HCT116 (cell line): ENCODE data around the gene MYH11. TPM values are rescaled to one million over a fixed set of nuclear protein-coding genes. Genes with fewer than 3 reads are reported as not detected.

Source experiments
- ATAC-seq: fragments of 200-7000 bp; cut with Tn5 transposase; 2 replicates; pipeline ENCODE4 v1.9.1; 2020; ENCODE audit warnings: mild to moderate bottlenecking, moderate library complexity
- BruUV-seq: library from RNA; stranded (reverse); fragments of 400-500 nt; replicated peaks from 2 replicates; lab custom pipeline; 2021; lab: Mats Ljungman, UMichigan
- CTCF ChIA-PET: fragments of 300-600 bp; sonication (Branson Sonifier 250); formaldehyde crosslinking; loops from one replicate; lab custom pipeline; 2021; ENCODE audit warnings: antibody characterized with exemption; lab: Charles Lee
- POLR2A ChIA-PET: fragments of 300-600, 350-600 bp; sonication (Branson Sonifier 250); formaldehyde crosslinking; loops from one replicate; lab custom pipeline; 2021; ENCODE audit warnings: antibody characterized with exemption; lab: Charles Lee
- RAD21 ChIA-PET, 2 experiments: fragments of 300-600 bp; sonication (Branson Sonifier 250); formaldehyde crosslinking; loops; one replicate each; lab custom pipeline; 2023; ENCODE audit warnings: low total read pairs in 2 of 2; ENCODE audit not compliant: uncharacterized antibody in 2 of 2, unreplicated experiment in 2 of 2, low non-redundant PET in 1 of 2; lab: Charles Lee
- DNase-seq: peaks from one replicate; pipeline ENCODE4 v3.0.0-alpha.2; 2010; ENCODE audit warnings: low read depth, low spot score
- H2AFZ ChIP-seq: fragments of 200-600 bp; shearing (Covaris generic), sonication (generic); 2 replicates; pipeline ENCODE4 v1.6.1; 2017; ENCODE audit warnings: low read depth, mixed run types, mixed read lengths, antibody characterized with exemption, low read length; ENCODE audit not compliant: poor library complexity, severe bottlenecking
- H3K27ac ChIP-seq: 2 replicates; pipeline ENCODE4 v1.5.1; 2012; ENCODE audit warnings: low read depth, low read length
- H3K27me3 ChIP-seq: fragments of 200-600 bp; sonication (generic); 2 replicates; pipeline ENCODE4 v1.6.1; 2016; ENCODE audit warnings: mixed run types, low read length, mixed read lengths; ENCODE audit not compliant: insufficient read depth
- H3K36me3 ChIP-seq, 2 experiments: fragments of 200-500 bp in 1 of 2; fragments of 200-600 bp in 1 of 2; sonication (Bioruptor generic) in 1 of 2; sonication (generic) in 1 of 2; 2 replicates each; pipeline versions ENCODE4 v1.5.1 to v1.6.1; 2014 to 2016; ENCODE audit warnings: low read length in 2 of 2, inconsistent platforms in 1 of 2, mixed read lengths in 1 of 2, mixed run types in 1 of 2; ENCODE audit not compliant: insufficient read depth in 2 of 2, control insufficient read depth in 1 of 2
- H3K4me1 ChIP-seq, 2 experiments: fragments of 200-600 bp in 1 of 2; sonication (generic) in 1 of 2; 2 replicates each; pipeline versions ENCODE4 v1.5.1 to v1.6.1; 2012 to 2017; ENCODE audit warnings: low read length in 2 of 2, inconsistent platforms in 1 of 2, mild to moderate bottlenecking in 1 of 2, mixed read lengths in 1 of 2, mixed run types in 1 of 2, moderate library complexity in 1 of 2; ENCODE audit not compliant: insufficient read depth in 2 of 2, control insufficient read depth in 1 of 2
- H3K4me2 ChIP-seq: fragments of 200-600 bp; sonication (generic); 2 replicates; pipeline ENCODE4 v1.6.1; 2017; ENCODE audit warnings: mixed run types, low read length, mixed read lengths
- H3K4me3 ChIP-seq, 2 experiments: fragments of 200-600 bp in 1 of 2; sonication (generic) in 1 of 2; replicated peaks in 1 of 2; 2 replicates each; pipeline ENCODE4 v1.5.1; 2011 to 2016; ENCODE audit warnings: low read length in 2 of 2, control low read depth in 1 of 2, low read depth in 1 of 2, mild to moderate bottlenecking in 1 of 2, mixed read lengths in 1 of 2, mixed run types in 1 of 2
- H3K79me2 ChIP-seq: fragments of 200-600 bp; sonication (generic); 2 replicates; pipeline ENCODE4 v1.6.1; 2017; ENCODE audit warnings: mild to moderate bottlenecking, mixed run types, low read length, moderate library complexity, mixed read lengths; ENCODE audit not compliant: insufficient read depth
- H3K9ac ChIP-seq: fragments of 200-600 bp; sonication (generic); 2 replicates; pipeline ENCODE4 v1.6.1; 2016; ENCODE audit warnings: low read length, mixed read lengths
- H3K9me2 ChIP-seq: fragments of 200-600 bp; sonication (generic), shearing (Covaris generic); 2 replicates; pipeline ENCODE4 v1.6.1; 2017; ENCODE audit warnings: mixed run types, mild to moderate bottlenecking, moderate library complexity; ENCODE audit not compliant: insufficient read depth
- H3K9me3 ChIP-seq, 2 experiments: fragments of 200-500 bp in 1 of 2; fragments of 200-600 bp in 1 of 2; sonication (Bioruptor generic) in 1 of 2; sonication (generic) in 1 of 2; 2 replicates each; pipeline ENCODE4 v1.6.1; 2014 to 2017; ENCODE audit warnings: low read length in 2 of 2, mixed read lengths in 2 of 2, inconsistent platforms in 1 of 2, low read depth in 1 of 2, mild to moderate bottlenecking in 1 of 2, mixed run types in 1 of 2, moderate library complexity in 1 of 2; ENCODE audit not compliant: control insufficient read depth in 1 of 2, insufficient read depth in 1 of 2
- H4K20me1 ChIP-seq: fragments of 200-600 bp; sonication (generic), shearing (Covaris generic); 2 replicates; pipeline ENCODE4 v1.6.1; 2017; ENCODE audit warnings: mixed run types, mild to moderate bottlenecking, moderate library complexity; ENCODE audit not compliant: insufficient read depth
- CBX3 ChIP-seq: IDR thresholded peaks from 2 replicates; pipeline ENCODE4 v1.6.1; 2012; ENCODE audit warnings: low read depth
- JUND ChIP-seq: IDR thresholded peaks from 2 replicates; pipeline ENCODE4 v1.6.1; 2012
- MAX ChIP-seq: IDR thresholded peaks from 2 replicates; pipeline ENCODE4 v1.6.1; 2012
- POLR2A ChIP-seq: IDR thresholded peaks from 2 replicates; pipeline ENCODE4 v1.7.0; 2011; ENCODE audit warnings: borderline replicate concordance; ENCODE audit not compliant: insufficient read depth, insufficient read length; ENCODE audit errors: extremely low read depth
- POLR2AphosphoS5 ChIP-seq: IDR thresholded peaks from 2 replicates; pipeline ENCODE4 v1.6.1; 2011; ENCODE audit warnings: mild to moderate bottlenecking, low read depth, low read length, moderate library complexity
- intact Hi-C: fragments of 100-400 bp; cut with micrococcal nuclease; formaldehyde crosslinking; loops from 2 replicates; pipeline ENCODE4 v1.10.0; 2022
- total RNA-seq: library from RNA; stranded (reverse); gene quantifications from one replicate; pipeline ENCODE4 v1.2.1, GENCODE V29; 2021; ENCODE audit not compliant: unreplicated experiment
- TF ChIP-seq, protein P1 (sequence below): IDR thresholded peaks from 2 replicates; pipeline ENCODE4 v1.6.1; 2012
- TF ChIP-seq, protein P2 (sequence below): IDR thresholded peaks from 2 replicates; pipeline ENCODE4 v1.6.1; 2012; ENCODE audit warnings: low read depth

The MYH11 gene
- total RNA-seq, 1 experiment from 2014 or later: 0.61 TPM

DNA sequence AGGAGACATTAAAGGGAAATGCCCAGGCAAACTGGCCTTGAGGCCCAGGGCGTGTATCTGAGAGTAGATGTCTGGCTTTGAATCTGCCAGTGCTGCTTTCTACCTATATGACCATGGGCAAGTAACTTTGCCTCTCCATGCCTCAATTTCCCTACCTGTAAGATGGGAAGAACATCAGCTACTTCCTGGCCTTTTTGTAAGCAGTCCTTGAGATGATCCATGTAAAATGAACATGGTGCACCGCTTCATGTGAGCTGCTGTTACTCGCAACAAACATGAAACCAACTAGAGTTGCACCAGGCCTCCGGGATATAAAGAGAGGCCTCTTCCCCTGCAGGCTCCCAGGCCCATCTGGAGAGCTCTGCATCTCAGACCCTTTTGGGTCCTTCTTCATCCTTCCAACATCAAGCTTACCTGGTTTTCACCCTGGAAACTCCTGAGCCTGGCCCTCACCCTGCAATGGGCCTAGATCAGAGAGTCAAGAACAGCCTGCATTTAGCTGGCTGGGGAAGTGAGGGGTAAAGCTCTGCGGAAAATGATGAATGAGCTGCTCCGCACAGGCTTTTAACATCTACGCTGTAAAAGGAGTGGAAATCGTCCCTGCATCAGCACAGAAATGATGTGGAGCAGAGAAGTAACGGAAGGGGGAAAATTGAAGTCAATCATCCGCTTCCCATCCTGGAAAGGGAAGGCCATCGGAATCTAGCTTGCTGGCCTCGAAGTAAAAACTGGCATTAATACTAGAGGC lies 2.3 kb upstream of the MYH11 start:
- no peak overlapping the region for H3K4me2 ChIP-seq
- ChIA-PET CTCF (interaction anchor here (1.6 to 1.7 kb wide), 2 partner anchors 16 to 37 kb away, joined by 4 read pairs; no protein-coding TSS in a partner anchor), RAD21 (no interaction called here), POLR2A (no interaction called here)
- ATAC-seq (no peak), DNase-seq (no peak)
- H3K79me2 ChIP-seq: no peaks in the 10 kb centered on the region
- H3K9ac ChIP-seq: no peak overlapping the region
- intact Hi-C loops: no loop called here
- no peaks in the 10 kb centered on the region for H3K4me1 ChIP-seq
- no peak for TF ChIP-seq CBX3
- TF ChIP-seq POLR2AphosphoS5: no peak
- TF ChIP-seq, protein P1, sequence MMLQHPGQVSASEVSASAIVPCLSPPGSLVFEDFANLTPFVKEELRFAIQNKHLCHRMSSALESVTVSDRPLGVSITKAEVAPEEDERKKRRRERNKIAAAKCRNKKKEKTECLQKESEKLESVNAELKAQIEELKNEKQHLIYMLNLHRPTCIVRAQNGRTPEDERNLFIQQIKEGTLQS: no peak
- no peak for TF ChIP-seq POLR2A
- no peak for TF ChIP-seq JUND
- TF ChIP-seq MAX: no peak
- H3K27ac ChIP-seq: no peak overlapping the region
- H3K36me3 ChIP-seq: no peaks in the 10 kb centered on the region
- no TSS peak for BruUV-seq
- no peaks in the 10 kb centered on the region for H3K9me3 ChIP-seq
- H3K9me2 ChIP-seq: no peaks in the 10 kb centered on the region
- H4K20me1 ChIP-seq: no peaks in the 10 kb centered on the region
- H3K27me3 ChIP-seq: no peaks in the 10 kb centered on the region
- H2AFZ ChIP-seq: no peak overlapping the region
- no peak overlapping the region for H3K4me3 ChIP-seq

GRCh38 chr16:15857724-15858560 lies 1.1 kb upstream of the MYH11 start:
- Histone ChIP-seq H3K4me1 (no peaks in the 10 kb centered on the region), H3K27me3 (no peaks in the 10 kb centered on the region), H3K79me2 (no peaks in the 10 kb centered on the region), H3K4me3 (no peak overlapping the region), H4K20me1 (no peaks in the 10 kb centered on the region), H3K9me3 (no peaks in the 10 kb centered on the region), H3K4me2 (no peak overlapping the region), H2AFZ (no peak overlapping the region), H3K36me3 (no peaks in the 10 kb centered on the region), H3K9me2 (no peaks in the 10 kb centered on the region), H3K9ac (no peak overlapping the region), H3K27ac (no peak overlapping the region)
- POLR2A ChIA-PET: no interaction called here
- RAD21 ChIA-PET: no interaction called here
- no peak for DNase-seq
- intact Hi-C loops: no loop called here
- ATAC-seq: no peak
- BruUV-seq: no TSS peak
- CTCF ChIA-PET: no interaction called here
- TF ChIP-seq, protein P2, sequence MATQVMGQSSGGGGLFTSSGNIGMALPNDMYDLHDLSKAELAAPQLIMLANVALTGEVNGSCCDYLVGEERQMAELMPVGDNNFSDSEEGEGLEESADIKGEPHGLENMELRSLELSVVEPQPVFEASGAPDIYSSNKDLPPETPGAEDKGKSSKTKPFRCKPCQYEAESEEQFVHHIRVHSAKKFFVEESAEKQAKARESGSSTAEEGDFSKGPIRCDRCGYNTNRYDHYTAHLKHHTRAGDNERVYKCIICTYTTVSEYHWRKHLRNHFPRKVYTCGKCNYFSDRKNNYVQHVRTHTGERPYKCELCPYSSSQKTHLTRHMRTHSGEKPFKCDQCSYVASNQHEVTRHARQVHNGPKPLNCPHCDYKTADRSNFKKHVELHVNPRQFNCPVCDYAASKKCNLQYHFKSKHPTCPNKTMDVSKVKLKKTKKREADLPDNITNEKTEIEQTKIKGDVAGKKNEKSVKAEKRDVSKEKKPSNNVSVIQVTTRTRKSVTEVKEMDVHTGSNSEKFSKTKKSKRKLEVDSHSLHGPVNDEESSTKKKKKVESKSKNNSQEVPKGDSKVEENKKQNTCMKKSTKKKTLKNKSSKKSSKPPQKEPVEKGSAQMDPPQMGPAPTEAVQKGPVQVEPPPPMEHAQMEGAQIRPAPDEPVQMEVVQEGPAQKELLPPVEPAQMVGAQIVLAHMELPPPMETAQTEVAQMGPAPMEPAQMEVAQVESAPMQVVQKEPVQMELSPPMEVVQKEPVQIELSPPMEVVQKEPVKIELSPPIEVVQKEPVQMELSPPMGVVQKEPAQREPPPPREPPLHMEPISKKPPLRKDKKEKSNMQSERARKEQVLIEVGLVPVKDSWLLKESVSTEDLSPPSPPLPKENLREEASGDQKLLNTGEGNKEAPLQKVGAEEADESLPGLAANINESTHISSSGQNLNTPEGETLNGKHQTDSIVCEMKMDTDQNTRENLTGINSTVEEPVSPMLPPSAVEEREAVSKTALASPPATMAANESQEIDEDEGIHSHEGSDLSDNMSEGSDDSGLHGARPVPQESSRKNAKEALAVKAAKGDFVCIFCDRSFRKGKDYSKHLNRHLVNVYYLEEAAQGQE: no peak
